ENCODE results near the gene ARHGEF39.

- no peak for TF ChIP-seq CTCF (optimal IDR thresholded peaks at IDR 0.05 in 1 of 3, IDR thresholded peaks at IDR 0.05 in 1 of 3, conservative IDR thresholded peaks at IDR 0.05 in 1 of 3; ENCODE audit: extremely low read depth in 1 of 3, insufficient read depth in 2 of 3, low read length in 3 of 3)
- no peak for TF ChIP-seq EZH2 (IDR thresholded peaks at IDR 0.05; ENCODE audit: low read length)
These were observed 28.7 kb downstream of the ARHGEF39 start for GRCh38 chr9:35636135-35636876.
